GM12891 (cell line): ENCODE results near the gene TANC1.

Experiments
- POLR2A ChIP-seq: IDR thresholded peaks from 2 replicates; pipeline ENCODE4 v1.6.1; 2011; ENCODE audit warnings: low read depth, low read length, control low read depth
- SPI1 ChIP-seq: IDR thresholded peaks from 2 replicates; pipeline ENCODE4 v1.6.1; 2011; ENCODE audit warnings: low read depth, low read length, control low read depth

- TF ChIP-seq POLR2A (no peak), SPI1 (no peak)
Measured at GRCh38 chr2:159084384-159085370, 116.2 kb downstream of the TANC1 start.
